ENCODE data around the gene CPNE4.

GRCh38 chr3:132032959-132033358 is 1.9 kb downstream of the CPNE4 start:
- TF ChIP-seq CTCF (IDR thresholded peaks at IDR 0.05) (no peak), POLR2A (IDR thresholded peaks at IDR 0.05) (no peak)
